ENCODE measurements around the gene LTF.
A peak's percentile ranks its signal among the peaks of the same experiment; 100 is the strongest.

The LTF gene

GRCh38 chr3:46490338-46491084 lies 25.8 kb upstream of the LTF start:
- DNase-seq, result no peak

DNA sequence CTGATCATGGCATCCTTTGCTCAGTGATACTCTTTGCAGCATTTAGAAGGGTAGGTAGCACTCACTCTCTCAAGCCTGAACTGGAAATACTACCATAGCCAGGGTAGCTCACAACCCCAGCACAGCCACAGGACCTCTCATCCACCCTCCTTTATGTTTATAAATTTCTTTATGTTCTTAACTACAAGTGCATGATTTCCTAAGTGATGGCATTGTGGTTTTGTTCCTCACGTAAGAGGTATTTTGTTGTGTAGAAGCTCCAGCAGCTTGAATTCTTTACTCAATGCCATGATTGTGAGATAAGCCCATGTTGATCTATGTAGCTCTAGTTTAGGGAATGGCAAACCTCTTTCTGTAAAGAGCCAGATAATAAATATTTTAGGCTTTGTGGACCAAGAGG lies 25.2 kb upstream of the LTF start:
- DNase-seq, result no peak

DNA sequence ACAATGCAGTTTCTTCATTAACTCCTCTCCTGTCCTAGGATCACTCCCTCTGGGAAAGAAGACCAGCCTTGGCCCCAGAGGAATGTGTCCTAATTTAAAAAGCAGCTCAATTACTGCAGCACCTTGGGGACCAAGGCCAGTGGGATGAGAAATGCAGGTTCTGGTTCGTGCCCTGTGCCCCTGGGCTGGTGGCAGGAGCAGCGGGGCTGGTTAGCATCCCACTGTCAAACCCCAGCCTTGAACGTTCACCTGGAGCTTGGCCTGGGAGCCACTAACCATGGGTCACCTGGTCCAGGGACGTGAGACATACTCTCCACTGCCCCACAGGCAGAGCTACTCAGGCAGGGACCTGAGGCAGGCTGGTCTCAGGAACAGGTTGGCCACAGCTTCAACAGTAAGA lies 24.7 kb upstream of the LTF start:
- DNase-seq, result no peak

DNA sequence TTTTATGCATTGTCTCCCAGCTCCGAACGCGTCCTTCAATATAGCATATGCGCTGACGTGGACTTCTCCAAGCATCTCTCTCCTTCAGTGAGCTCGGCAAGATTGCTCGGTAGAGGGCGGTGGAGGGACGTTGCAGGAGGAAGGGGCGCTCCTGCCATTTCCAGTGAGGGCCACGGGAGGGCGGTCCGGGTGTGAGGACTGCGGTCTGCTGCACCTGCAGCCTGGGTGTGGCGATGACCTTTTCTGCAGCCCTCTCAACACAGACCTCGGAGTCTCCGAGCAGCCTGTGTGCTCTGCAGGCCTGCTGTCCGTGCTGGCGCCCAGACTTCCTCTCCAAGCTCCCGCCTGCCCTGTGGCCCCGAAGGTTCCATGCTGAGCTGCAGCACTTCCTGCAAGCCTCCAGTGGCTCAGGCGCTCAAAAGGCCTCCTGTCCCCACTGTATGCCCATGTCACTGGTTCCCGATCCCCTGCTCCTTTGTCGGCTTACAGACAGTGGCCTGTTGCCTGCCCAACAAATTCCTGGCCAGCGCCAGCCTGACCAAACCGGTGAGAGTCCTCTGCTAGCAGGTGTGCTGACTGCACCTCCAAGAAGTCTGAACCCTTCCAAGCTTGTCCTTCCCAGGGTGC lies 24.1 kb upstream of the LTF start:
- DNase-seq, result peak; percentile 39

GRCh38 chr3:46485779-46486175 lies 21.1 kb upstream of the LTF start:
- no peak for DNase-seq

- peak; percentile 60 for DNase-seq
These were observed 20.4 kb upstream of the LTF start for GRCh38 chr3:46484911-46485778.

- no peak for DNase-seq
These were observed 19.7 kb upstream of the LTF start for GRCh38 chr3:46484388-46484787.

DNA sequence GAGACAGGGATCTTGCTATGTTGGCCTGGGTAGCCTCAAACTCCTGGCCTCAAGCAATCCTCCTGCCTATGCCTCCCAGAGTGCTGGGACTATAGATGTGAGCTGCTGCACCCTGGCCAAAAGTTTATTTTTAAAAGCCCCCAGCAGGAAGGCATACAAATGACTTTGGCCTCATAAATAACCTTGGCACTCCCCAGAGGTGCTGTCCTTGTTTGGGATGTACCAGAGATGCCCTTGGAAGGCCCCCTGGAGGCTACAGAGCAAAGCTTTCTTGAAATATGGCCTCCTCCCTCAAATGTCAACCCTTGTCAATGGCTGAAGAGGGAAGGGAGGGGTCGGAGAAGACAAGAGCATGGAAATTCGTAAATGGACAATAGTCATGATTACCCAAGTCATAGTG lies 19.1 kb upstream of the LTF start:
- DNase-seq, result no peak

- no peak for DNase-seq
These were observed 18.1 kb upstream of the LTF start for GRCh38 chr3:46482632-46483350.

DNA sequence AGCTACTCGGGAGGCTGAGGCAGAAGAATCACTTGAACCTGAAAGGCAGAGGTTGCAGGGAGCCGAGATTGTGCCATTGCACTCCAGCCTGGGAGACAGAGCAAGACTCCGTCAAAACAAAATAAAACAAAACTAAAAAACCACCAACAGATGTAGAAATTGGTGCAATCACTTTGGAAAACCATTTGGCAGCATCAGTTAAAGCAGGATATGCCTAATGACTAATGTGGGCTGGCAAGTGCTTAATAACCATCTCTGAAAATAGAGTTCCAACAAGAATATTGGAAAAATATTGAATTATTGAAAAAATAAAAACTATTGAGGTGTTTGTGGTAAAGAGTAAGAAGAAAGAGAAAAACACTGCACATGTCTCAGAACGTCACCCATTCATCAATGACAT lies 16.9 kb upstream of the LTF start:
- DNase-seq, result no peak

DNA sequence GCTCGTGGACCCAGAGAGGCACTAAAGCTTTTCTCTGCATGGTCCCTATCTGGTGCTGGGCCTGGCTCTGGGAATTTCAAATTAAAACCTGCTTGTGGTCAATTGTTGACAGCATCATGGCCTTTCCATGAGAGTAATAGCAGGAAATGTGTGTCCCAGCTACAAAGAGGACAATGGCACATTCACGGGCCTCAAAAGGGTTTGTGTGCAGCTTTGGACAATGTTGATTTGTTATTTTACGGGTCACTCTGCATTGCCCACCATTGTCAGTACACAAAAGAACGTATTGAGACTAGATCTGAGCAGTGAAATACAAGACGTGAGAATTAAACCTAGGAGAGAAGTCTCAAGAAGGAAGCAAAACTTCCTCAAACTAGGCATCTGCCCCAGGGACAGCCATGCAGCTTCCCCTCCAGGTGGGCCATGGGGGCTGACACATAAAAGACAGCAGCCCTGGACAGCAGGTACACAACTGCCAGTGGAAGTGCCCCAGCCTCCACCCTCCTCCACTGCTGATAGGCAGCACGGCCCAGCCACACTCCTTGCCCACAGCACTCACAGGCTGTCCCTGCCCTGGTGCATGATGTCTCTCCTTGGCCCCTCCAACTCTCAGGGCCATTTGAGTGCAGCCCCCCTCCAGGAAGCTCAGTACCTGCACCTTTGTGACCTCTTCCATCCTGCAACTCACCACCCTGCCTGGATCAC lies 15.9 kb upstream of the LTF start:
- DNase-seq, result no peak

DNA sequence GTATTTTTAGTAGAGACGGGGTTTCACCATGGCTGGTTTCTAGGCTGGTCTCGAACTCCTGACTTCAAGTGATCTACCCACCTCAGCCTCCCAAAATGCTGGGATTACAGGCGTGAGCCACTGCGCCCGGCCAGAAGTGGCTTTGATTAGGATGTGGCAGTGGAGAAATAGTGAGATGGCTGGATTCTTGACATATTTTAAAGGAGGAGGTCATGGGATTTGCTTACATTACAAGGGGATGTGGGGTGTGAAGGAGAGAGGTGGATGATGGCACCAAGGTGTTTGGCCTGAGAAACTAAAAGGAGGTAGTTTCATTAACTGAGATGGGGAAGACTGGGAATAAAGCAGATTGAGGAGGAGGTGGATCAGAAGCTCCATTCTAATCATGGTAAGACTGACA lies 15.0 kb upstream of the LTF start:
- DNase-seq, result no peak

GRCh38 chr3:46479021-46479420 lies 14.3 kb upstream of the LTF start:
- DNase-seq, result no peak

DNA sequence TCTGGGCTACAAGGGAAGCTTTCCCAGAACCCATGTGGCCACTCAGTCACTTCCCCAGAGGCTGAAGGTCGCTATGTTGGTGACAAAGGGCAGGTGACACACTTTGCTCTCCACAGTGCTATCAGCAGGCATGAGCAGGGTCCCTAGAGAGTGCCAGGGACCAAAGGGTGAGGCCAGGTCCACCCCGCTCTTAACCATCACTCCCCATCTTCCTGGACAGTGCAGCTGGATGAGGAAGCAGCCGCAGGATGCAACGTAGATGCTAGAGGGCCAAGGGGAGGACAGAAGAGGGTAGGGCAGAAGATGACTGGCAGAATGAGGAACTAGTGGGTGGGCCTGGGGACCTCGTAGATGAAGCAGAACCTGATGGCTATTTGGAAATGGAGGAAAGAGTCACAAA lies 13.6 kb upstream of the LTF start:
- DNase-seq, result no peak

DNA sequence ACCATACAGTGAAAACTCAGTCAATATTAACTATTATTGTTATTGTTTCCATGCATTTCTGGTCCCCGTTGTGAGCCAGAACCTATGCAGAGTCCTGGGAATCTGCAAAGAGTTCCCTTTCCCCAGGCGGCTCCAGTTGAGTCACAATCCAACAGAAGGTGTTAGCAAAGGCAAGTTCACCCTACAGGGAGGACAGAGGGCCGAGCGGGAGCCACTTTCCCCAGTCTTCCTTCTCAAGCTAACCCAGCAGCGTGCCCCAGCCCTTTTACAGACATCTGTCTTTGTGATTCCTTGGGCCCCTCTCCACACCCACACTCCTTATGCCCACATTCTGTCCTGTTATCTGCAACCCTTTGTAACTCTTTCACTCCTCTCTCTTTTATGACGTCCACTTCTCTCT lies 13.1 kb upstream of the LTF start:
- no peak for DNase-seq

DNA sequence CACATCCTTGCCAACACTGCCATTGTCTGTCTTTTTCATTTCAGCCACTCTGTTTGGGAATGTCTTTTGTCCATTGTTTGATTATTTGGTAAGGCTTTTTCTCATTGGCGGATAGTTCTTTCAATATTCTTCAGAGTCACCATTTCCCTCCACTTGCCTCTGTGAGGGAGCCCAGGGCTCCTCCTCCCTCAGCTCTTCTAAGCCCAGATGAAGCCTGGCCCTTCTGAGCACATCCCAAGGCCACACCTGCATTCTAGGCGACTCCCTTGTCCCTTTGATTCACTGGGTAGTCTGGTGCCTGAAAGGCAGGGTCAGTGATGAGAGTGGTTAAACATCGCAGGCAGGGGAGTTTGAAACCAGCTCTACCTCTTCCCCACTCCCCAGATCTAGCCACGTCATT lies 12.4 kb upstream of the LTF start:
- no peak for DNase-seq

DNA sequence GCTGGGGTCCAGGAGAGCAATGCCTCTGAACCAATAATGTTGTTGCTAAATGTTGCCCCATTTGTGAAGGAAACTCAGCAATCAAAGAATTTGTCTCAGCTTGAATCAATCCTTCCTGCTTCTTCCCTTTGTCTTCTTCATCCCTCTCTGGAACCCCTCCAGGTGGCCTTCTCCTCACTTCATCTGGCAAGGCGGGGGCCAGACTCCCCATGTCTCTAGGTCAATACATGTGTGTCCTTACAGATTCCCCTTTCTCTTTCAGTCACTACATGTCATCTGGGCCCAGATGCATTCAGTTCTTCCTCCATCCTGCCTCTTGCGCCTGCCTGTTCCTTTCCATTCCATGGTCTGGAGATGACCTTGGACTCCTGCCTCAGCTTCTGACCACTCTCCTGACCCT lies 8.0 kb upstream of the LTF start:
- no peak for DNase-seq

DNA sequence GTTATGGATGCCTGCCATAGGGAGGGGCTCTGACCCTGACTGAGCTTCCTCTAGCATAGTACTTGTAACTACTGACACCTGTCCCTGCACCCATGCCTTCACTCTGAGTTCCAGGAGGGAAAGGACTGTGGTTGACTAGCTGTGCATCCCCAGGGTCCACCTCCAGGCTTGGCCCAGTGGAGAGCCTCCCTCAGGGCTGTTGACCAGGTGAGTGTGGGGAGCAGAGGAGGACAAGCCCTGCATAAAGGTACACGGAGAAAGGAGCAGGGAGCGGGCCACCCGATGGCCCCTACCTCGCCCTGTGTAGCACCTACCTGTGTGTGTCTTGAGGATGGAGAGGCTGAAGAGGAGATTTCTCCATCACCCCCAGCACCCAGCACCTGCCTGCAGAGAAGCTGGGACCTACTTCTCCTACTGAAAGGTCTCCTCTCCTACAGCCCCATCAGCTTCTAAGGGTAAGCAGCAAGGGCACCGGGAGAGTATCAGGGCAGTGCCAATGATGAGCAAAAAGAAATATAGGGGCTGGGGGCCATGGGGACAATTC lies 6.7 kb upstream of the LTF start:
- DNase-seq, result no peak

GRCh38 chr3:46470831-46471230 lies 6.1 kb upstream of the LTF start:
- no peak for DNase-seq

DNA sequence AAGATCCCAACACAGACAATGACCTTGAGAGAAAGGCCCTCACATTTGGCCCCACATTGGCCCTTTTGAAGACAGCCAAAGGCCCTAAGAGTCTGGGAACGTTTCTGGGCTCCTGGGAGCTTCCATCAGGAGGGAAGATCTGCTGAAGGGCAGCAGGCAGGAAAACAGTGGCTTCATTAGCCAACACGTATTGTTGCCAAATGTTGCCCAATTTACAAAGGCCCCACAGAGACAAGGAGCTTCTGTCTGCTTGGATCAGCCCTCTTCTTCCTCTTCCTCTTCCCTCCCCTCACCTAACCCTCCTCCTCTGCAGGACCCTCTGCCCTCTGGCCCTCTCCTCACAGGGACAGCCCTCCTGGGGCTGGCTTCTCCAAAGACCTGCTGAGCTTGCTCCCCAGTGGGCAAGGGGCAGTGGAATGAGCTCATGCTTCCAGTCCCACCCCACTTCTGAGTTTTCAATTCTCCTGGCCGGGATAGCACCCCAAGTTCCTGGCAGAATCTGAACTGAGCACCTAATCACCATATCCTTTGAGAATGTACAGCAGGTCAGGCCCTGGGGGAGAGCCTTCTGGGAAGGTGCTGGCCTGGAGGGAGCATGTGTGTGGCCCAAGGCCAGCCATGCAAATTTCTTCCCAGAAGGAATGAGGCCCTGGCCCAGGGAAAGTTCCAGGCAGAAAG lies 5.1 kb upstream of the LTF start:
- DNase-seq, result no peak

DNA sequence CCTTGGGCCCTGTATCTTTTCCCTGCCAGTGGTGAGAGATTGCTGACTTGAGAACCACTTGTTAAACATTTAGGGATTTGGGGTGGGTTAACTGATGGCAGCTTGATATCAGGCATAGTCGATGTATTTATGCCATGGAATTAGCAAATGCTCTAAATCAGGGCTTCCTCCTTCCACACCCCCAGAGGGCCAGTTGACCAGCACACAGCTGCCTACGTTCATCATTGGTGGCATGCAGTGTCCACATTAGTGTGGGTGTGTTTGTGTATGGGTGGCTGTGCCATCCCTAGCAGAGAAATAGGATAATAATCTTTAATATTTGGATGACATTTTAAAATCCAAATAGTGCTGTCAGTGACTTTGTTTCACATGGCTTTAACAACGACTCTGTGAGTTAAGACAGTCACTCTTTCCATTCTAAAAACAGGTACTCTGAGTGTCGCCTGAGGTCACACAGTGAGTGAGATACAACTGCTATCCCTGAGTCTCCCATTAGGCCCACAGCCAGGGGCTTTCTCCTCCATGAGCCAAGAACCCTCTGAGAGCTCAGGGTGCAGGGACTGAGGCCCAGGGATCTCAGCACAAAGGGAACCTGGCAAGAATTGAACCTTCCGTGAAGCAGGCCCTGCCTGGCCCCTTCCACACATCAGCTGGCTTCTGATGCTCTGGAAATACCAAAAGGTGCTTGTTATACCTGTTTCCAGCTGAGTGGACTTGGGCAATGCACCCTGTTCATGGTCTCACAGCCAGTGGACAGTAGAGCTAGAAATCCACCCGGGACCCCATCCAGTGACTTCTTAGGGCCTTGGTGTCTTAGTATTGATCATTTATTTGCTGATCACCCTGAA lies 4.3 kb upstream of the LTF start:
- DNase-seq, result no peak

Measured in NCI-H2171 treated with DMSO at 0.1 percent for 48 hours (cell line).